Liver (tissue), 9 donors: ENCODE measurements around the gene ATF4. TPM values are rescaled to one million over a fixed set of nuclear protein-coding genes. Genes with fewer than 3 reads are reported as not detected.

Experiments used
- DNase-seq: peaks from one replicate; pipeline ENCODE4 v3.0.0-alpha.2; 2017; ENCODE audit warnings: low spot score
- H3K27ac ChIP-seq, 2 donors: one replicate each; pipeline ENCODE4 v1.7.0; 2013; ENCODE audit warnings: inconsistent platforms in 2 of 2, low read length in 2 of 2, control low read depth in 1 of 2, low read depth in 1 of 2, mild to moderate bottlenecking in 1 of 2
- H3K27me3 ChIP-seq, 4 donors: one replicate each; pipeline versions ENCODE4 v1.6.1 to v1.7.0; 2013; ENCODE audit warnings: low read length in 3 of 4, inconsistent platforms in 1 of 4, mild to moderate bottlenecking in 1 of 4, moderate library complexity in 1 of 4; ENCODE audit not compliant: control insufficient read depth in 4 of 4, insufficient read depth in 4 of 4
- H3K36me3 ChIP-seq, 4 donors: one replicate each; pipeline versions ENCODE4 v1.6.1 to v1.7.0; 2013; ENCODE audit warnings: low read length in 3 of 4, mild to moderate bottlenecking in 3 of 4, low read depth in 1 of 4, moderate library complexity in 1 of 4; ENCODE audit not compliant: control insufficient read depth in 4 of 4, insufficient read depth in 3 of 4
- H3K4me1 ChIP-seq, 4 donors: one replicate each; pipeline versions ENCODE4 v1.6.1 to v1.7.0; 2013; ENCODE audit warnings: low read length in 3 of 4, mild to moderate bottlenecking in 3 of 4, moderate library complexity in 1 of 4; ENCODE audit not compliant: control insufficient read depth in 4 of 4, insufficient read depth in 4 of 4
- H3K4me3 ChIP-seq, 3 donors: one replicate each; pipeline versions ENCODE4 v1.6.1 to v1.7.0; 2013; ENCODE audit warnings: low read length in 3 of 3, control low read depth in 1 of 3, low read depth in 1 of 3, mild to moderate bottlenecking in 1 of 3
- H3K9ac ChIP-seq, 2 donors: one replicate each; pipeline ENCODE4 v1.7.0; 2013; ENCODE audit warnings: low read length in 2 of 2, mild to moderate bottlenecking in 2 of 2, moderate library complexity in 2 of 2, control low read depth in 1 of 2, low read depth in 1 of 2
- H3K9me3 ChIP-seq, 4 donors: one replicate each; pipeline versions ENCODE4 v1.6.1 to v1.7.0; 2013; ENCODE audit warnings: low read length in 3 of 4; ENCODE audit not compliant: control insufficient read depth in 4 of 4
- EGR1 ChIP-seq, 2 donors: IDR thresholded peaks; 2 replicates each; pipeline ENCODE4 v1.6.1; 2016 to 2018; ENCODE audit warnings: antibody characterized with exemption in 2 of 2, low read depth in 2 of 2
- FOXA1 ChIP-seq: IDR thresholded peaks from 2 replicates; pipeline ENCODE4 v1.6.1; 2016; ENCODE audit warnings: antibody characterized with exemption
- FOXA2 ChIP-seq: IDR thresholded peaks from 2 replicates; pipeline ENCODE4 v1.6.1; 2016; ENCODE audit warnings: antibody characterized with exemption
- GABPA ChIP-seq, 2 donors: IDR thresholded peaks in 1 of 2; conservative IDR thresholded peaks in 1 of 2; 2 replicates each; pipeline ENCODE4 v1.6.1; 2016; ENCODE audit warnings: antibody characterized with exemption in 2 of 2, mild to moderate bottlenecking in 1 of 2, moderate library complexity in 1 of 2
- HNF4A ChIP-seq, 2 donors: conservative IDR thresholded peaks; 2 replicates each; pipeline ENCODE4 v1.6.1; 2016; ENCODE audit warnings: antibody characterized with exemption in 2 of 2, mild to moderate bottlenecking in 2 of 2
- HNF4G ChIP-seq: IDR thresholded peaks from 2 replicates; pipeline ENCODE4 v1.6.1; 2016; ENCODE audit warnings: antibody characterized with exemption
- JUND ChIP-seq, 2 donors: IDR thresholded peaks; 2 replicates each; pipeline ENCODE4 v1.6.1; 2016; ENCODE audit warnings: antibody characterized with exemption in 2 of 2
- NR2F2 ChIP-seq: IDR thresholded peaks from 2 replicates; pipeline ENCODE4 v1.6.1; 2016; ENCODE audit warnings: antibody characterized with exemption
- RAD21 ChIP-seq, 2 donors: IDR thresholded peaks; 2 replicates each; pipeline ENCODE4 v1.6.1; 2016; ENCODE audit warnings: antibody characterized with exemption in 2 of 2, mild to moderate bottlenecking in 2 of 2
- RXRA ChIP-seq, 2 donors: IDR thresholded peaks; 2 replicates each; pipeline ENCODE4 v1.6.1; 2017 to 2018; ENCODE audit warnings: antibody characterized with exemption in 2 of 2, mild to moderate bottlenecking in 1 of 2
- SP1 ChIP-seq: IDR thresholded peaks from 2 replicates; pipeline ENCODE4 v1.6.1; 2018; ENCODE audit warnings: antibody characterized with exemption, mild to moderate bottlenecking
- TAF1 ChIP-seq: conservative IDR thresholded peaks from 2 replicates; pipeline ENCODE4 v1.6.1; 2016; ENCODE audit warnings: antibody characterized with exemption, mild to moderate bottlenecking
- YY1 ChIP-seq: IDR thresholded peaks from 2 replicates; pipeline ENCODE4 v1.6.1; 2016; ENCODE audit warnings: antibody characterized with exemption, mild to moderate bottlenecking
- WGBS: extraction: QIAGEN DNeasy Blood & Tissue Kit; methylation state at CpG from one replicate; pipeline ENCODE4 v1.1.7; 2013; 5-methylcytosine and 5-hydroxymethylcytosine counted together
- polyA plus RNA-seq, 2 donors: library from polyadenylated mRNA; stranded (reverse) in 1 of 2; unstranded in 1 of 2; fragments of 200-250 nt in 1 of 2; fragments of >200 nt in 1 of 2; fragmentation: Nextera tagmentation in 1 of 2; extraction: Ambion mirVana in 1 of 2; gene quantifications; one replicate each; pipeline versions ENCODE4 v1.2.1 to v1.2.3, GENCODE V29; 2013 to 2015
- total RNA-seq, 2 donors: library from RNA; depleted of rRNA; stranded (reverse); fragments of >200 nt; gene quantifications; one replicate each; pipeline ENCODE4 v1.2.3, GENCODE V29; 2014
- TF ChIP-seq, protein P1 (sequence below): fragments of 150-350 bp; IDR thresholded peaks from 2 replicates; pipeline ENCODE4 v1.5.1; 2017; ENCODE audit warnings: improper control_type of control experiment, low read depth, low read length; ENCODE audit not compliant: missing input control
- TF ChIP-seq, protein P2 (sequence below): IDR thresholded peaks from 2 replicates; pipeline ENCODE4 v1.6.1; 2016; ENCODE audit warnings: antibody characterized with exemption, mild to moderate bottlenecking
- TF ChIP-seq, protein P3 (sequence below): IDR thresholded peaks from 2 replicates; pipeline ENCODE4 v1.6.1; 2016; ENCODE audit warnings: antibody characterized with exemption
- TF ChIP-seq, protein P4 (sequence below): IDR thresholded peaks from 2 replicates; pipeline ENCODE4 v1.6.1; 2016; ENCODE audit warnings: antibody characterized with exemption
- TF ChIP-seq, protein P5 (sequence below): IDR thresholded peaks from 2 replicates; pipeline ENCODE4 v1.6.1; 2016; ENCODE audit warnings: antibody characterized with exemption
- donor health status: healthy.
- donor health status: healthy.
- donor health status: healthy.
- donor health status: healthy.
- donor health status: healthy.

Gene ATF4
- total and polyA plus RNA-seq, 4 donors = 112 to 211 (median 169) TPM

DNA sequence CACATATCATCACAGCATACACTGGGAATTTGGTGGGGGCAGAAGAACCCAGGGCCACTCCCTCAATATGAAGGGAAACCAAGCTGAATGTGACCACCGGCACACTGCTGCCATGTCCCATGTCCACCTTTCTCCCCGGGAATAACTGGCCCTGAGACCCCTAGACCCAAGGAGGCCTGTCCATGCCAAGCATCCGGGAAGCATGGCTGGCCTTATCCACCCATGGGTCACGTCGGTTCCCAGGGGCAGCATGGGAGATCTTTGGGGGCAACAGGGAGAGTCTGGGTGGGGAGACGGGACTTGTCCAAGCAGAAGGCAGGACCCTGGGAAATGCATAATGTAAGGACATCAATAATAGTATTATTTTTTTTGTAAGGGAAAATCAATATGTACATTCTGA, 28.7 kb upstream of the ATF4 start:
- Histone ChIP-seq H3K4me1 (no peaks in the 10 kb centered on the region), H3K27me3 (no peaks in the 10 kb centered on the region), H3K36me3 (no peaks in the 10 kb centered on the region), H3K9ac (no peak overlapping the region), H3K4me3 (no peak overlapping the region), H3K27ac (no peak overlapping the region), H3K9me3 (no peaks in the 10 kb centered on the region)
- DNase-seq = no peak
- WGBS = 79% methylated on average over 6 of the region's 6 CpGs
- TF ChIP-seq YY1 (no peak), HNF4A (conservative IDR thresholded peaks at IDR 0.05) (no peak), HNF4G (no peak), SP1 (no peak), FOXA2 (no peak), GABPA (IDR thresholded peaks at IDR 0.05 in 1 of 2, conservative IDR thresholded peaks at IDR 0.05 in 1 of 2) (no peak)
- TF ChIP-seq, protein P1, sequence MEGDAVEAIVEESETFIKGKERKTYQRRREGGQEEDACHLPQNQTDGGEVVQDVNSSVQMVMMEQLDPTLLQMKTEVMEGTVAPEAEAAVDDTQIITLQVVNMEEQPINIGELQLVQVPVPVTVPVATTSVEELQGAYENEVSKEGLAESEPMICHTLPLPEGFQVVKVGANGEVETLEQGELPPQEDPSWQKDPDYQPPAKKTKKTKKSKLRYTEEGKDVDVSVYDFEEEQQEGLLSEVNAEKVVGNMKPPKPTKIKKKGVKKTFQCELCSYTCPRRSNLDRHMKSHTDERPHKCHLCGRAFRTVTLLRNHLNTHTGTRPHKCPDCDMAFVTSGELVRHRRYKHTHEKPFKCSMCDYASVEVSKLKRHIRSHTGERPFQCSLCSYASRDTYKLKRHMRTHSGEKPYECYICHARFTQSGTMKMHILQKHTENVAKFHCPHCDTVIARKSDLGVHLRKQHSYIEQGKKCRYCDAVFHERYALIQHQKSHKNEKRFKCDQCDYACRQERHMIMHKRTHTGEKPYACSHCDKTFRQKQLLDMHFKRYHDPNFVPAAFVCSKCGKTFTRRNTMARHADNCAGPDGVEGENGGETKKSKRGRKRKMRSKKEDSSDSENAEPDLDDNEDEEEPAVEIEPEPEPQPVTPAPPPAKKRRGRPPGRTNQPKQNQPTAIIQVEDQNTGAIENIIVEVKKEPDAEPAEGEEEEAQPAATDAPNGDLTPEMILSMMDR = no peak
- TF ChIP-seq, protein P2, sequence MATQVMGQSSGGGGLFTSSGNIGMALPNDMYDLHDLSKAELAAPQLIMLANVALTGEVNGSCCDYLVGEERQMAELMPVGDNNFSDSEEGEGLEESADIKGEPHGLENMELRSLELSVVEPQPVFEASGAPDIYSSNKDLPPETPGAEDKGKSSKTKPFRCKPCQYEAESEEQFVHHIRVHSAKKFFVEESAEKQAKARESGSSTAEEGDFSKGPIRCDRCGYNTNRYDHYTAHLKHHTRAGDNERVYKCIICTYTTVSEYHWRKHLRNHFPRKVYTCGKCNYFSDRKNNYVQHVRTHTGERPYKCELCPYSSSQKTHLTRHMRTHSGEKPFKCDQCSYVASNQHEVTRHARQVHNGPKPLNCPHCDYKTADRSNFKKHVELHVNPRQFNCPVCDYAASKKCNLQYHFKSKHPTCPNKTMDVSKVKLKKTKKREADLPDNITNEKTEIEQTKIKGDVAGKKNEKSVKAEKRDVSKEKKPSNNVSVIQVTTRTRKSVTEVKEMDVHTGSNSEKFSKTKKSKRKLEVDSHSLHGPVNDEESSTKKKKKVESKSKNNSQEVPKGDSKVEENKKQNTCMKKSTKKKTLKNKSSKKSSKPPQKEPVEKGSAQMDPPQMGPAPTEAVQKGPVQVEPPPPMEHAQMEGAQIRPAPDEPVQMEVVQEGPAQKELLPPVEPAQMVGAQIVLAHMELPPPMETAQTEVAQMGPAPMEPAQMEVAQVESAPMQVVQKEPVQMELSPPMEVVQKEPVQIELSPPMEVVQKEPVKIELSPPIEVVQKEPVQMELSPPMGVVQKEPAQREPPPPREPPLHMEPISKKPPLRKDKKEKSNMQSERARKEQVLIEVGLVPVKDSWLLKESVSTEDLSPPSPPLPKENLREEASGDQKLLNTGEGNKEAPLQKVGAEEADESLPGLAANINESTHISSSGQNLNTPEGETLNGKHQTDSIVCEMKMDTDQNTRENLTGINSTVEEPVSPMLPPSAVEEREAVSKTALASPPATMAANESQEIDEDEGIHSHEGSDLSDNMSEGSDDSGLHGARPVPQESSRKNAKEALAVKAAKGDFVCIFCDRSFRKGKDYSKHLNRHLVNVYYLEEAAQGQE = no peak

DNA sequence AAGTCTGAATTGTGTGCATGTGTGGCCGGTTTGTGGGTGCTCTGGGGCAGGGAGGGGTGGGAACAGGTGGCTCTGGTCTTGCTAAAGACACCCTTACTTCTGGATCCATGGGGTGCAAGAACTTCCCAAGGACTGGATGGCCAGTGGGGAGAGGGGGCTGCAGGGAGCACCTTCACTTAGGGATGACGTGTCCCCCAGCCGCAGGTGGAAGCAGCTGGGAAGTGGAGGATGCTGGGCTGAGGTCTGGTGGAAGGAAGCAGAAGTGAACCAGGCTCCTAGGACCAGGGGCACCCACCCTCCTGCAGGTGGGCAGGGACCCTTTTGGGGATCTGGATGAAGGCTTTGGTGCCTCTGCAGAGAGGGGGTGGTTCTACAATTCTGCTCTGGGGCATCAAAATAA, 28.2 kb upstream of the ATF4 start:
- Histone ChIP-seq H3K4me1 (no peaks in the 10 kb centered on the region), H3K27ac (no peak overlapping the region), H3K36me3 (no peaks in the 10 kb centered on the region), H3K9ac (no peak overlapping the region), H3K4me3 (no peak overlapping the region), H3K27me3 (no peaks in the 10 kb centered on the region), H3K9me3 (no peaks in the 10 kb centered on the region)
- no peak for TF ChIP-seq TAF1
- TF ChIP-seq RXRA (IDR thresholded peaks at IDR 0.05) = no peak
- TF ChIP-seq RAD21 (IDR thresholded peaks at IDR 0.05) = no peak
- no peak for TF ChIP-seq EGR1 (IDR thresholded peaks at IDR 0.05; ENCODE audit: low read depth in 2 of 2)
- no peak for TF ChIP-seq NR2F2
- TF ChIP-seq HNF4G = no peak
- TF ChIP-seq, protein P3, sequence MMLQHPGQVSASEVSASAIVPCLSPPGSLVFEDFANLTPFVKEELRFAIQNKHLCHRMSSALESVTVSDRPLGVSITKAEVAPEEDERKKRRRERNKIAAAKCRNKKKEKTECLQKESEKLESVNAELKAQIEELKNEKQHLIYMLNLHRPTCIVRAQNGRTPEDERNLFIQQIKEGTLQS = no peak
- no peak for TF ChIP-seq YY1
- 78% methylated on average over 3 of the region's 3 CpGs for WGBS
- DNase-seq = no peak

DNA sequence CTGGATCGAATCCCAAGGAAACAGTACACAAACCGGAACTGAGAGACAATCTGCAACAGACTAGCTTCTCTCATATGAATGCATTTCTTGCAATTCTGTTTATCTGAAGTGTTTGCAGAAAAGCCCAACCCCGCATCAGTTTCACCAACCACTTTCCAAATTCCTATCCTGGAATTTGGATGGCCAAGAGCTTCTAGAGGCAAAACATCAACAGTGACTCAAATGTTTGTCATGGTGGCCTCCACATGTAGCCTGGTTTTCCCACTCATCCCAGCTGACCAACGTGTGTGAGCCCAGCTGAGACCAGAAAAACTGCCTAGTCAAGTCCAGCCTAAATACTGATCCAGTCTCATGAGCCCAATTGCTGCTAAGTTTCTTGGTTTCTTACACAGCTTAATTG, 26.6 kb upstream of the ATF4 start:
- no peaks in the 10 kb centered on the region for H3K4me1 ChIP-seq
- no peaks in the 10 kb centered on the region for H3K9me3 ChIP-seq
- H3K36me3 ChIP-seq = no peaks in the 10 kb centered on the region
- no peak for TF ChIP-seq JUND (IDR thresholded peaks at IDR 0.05)
- no peak for TF ChIP-seq NR2F2
- no peak for TF ChIP-seq FOXA1
- no peak for TF ChIP-seq EGR1 (IDR thresholded peaks at IDR 0.05; ENCODE audit: low read depth in 2 of 2)
- TF ChIP-seq GABPA (IDR thresholded peaks at IDR 0.05 in 1 of 2, conservative IDR thresholded peaks at IDR 0.05 in 1 of 2) = no peak
- no peak for TF ChIP-seq YY1
- TF ChIP-seq RXRA (IDR thresholded peaks at IDR 0.05) = no peak
- no peak for TF ChIP-seq FOXA2
- TF ChIP-seq RAD21 (IDR thresholded peaks at IDR 0.05) = no peak
- TF ChIP-seq, protein P4, sequence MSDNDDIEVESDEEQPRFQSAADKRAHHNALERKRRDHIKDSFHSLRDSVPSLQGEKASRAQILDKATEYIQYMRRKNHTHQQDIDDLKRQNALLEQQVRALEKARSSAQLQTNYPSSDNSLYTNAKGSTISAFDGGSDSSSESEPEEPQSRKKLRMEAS = no peak
- TF ChIP-seq, protein P3 = no peak
- TF ChIP-seq, protein P5, sequence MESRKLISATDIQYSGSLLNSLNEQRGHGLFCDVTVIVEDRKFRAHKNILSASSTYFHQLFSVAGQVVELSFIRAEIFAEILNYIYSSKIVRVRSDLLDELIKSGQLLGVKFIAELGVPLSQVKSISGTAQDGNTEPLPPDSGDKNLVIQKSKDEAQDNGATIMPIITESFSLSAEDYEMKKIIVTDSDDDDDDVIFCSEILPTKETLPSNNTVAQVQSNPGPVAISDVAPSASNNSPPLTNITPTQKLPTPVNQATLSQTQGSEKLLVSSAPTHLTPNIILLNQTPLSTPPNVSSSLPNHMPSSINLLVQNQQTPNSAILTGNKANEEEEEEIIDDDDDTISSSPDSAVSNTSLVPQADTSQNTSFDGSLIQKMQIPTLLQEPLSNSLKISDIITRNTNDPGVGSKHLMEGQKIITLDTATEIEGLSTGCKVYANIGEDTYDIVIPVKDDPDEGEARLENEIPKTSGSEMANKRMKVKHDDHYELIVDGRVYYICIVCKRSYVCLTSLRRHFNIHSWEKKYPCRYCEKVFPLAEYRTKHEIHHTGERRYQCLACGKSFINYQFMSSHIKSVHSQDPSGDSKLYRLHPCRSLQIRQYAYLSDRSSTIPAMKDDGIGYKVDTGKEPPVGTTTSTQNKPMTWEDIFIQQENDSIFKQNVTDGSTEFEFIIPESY = no peak
- TF ChIP-seq TAF1 = no peak
- no peak overlapping the region for H3K27ac ChIP-seq
- no peak overlapping the region for H3K4me3 ChIP-seq
- no peaks in the 10 kb centered on the region for H3K27me3 ChIP-seq
- no peak overlapping the region for H3K9ac ChIP-seq
- no peak for DNase-seq
- WGBS = 68% methylated on average over 4 of the region's 4 CpGs
